H1 (cell line): Measurements from ENCODE around the gene GNAO1. TPM values are rescaled to one million over a fixed set of nuclear protein-coding genes. Genes with fewer than 3 reads are reported as not detected.

ENCODE experiments used
- BACH1 ChIP-seq: IDR thresholded peaks from 2 replicates; pipeline ENCODE4 v1.6.1; 2012; ENCODE audit warnings: low read length, improper control_type of control experiment
- BCL11A ChIP-seq, 2 experiments: IDR thresholded peaks; one replicate each; pipeline ENCODE4 v1.6.1; 2011; ENCODE audit warnings: low read depth in 2 of 2, low read length in 2 of 2, mild to moderate bottlenecking in 2 of 2
- CEBPB ChIP-seq: IDR thresholded peaks from 2 replicates; pipeline ENCODE4 v1.6.1; 2012; ENCODE audit warnings: low read depth, low read length
- CTBP2 ChIP-seq: IDR thresholded peaks from 2 replicates; pipeline ENCODE4 v1.7.0; 2011; ENCODE audit warnings: borderline replicate concordance, mild to moderate bottlenecking, moderate library complexity, mixed read lengths, low read length; ENCODE audit not compliant: insufficient read depth, insufficient read length
- EGR1 ChIP-seq: IDR thresholded peaks from 2 replicates; pipeline ENCODE4 v1.6.1; 2011; ENCODE audit warnings: low read depth, low read length, borderline replicate concordance
- EP300 ChIP-seq, 2 experiments: IDR thresholded peaks; 1 replicate in 1 of 2; 2 replicates in 1 of 2; pipeline ENCODE4 v1.6.1; 2011 to 2012; ENCODE audit warnings: low read depth in 2 of 2, low read length in 2 of 2, mild to moderate bottlenecking in 2 of 2, borderline replicate concordance in 1 of 2, inconsistent platforms in 1 of 2, moderate library complexity in 1 of 2
- FOSL1 ChIP-seq: IDR thresholded peaks from 2 replicates; pipeline ENCODE4 v1.6.1; 2011; ENCODE audit warnings: mild to moderate bottlenecking, low read depth, low read length, moderate library complexity; ENCODE audit not compliant: insufficient read depth
- GABPA ChIP-seq: IDR thresholded peaks from 2 replicates; pipeline ENCODE4 v1.6.1; 2011; ENCODE audit warnings: mild to moderate bottlenecking, low read length, moderate library complexity, borderline replicate concordance; ENCODE audit not compliant: insufficient read depth
- HDAC2 ChIP-seq, 2 experiments: fragments of 300-600 bp in 1 of 2; sonication (generic) in 1 of 2; IDR thresholded peaks; 2 replicates each; pipeline ENCODE4 v1.6.1; 2011 to 2012; ENCODE audit warnings: low read depth in 2 of 2, low read length in 2 of 2, mild to moderate bottlenecking in 2 of 2, moderate library complexity in 2 of 2, borderline replicate concordance in 1 of 2, inconsistent platforms in 1 of 2
- HDAC6 ChIP-seq: IDR thresholded peaks from one replicate; pipeline ENCODE4 v1.7.1; 2012; ENCODE audit warnings: low read depth, mild to moderate bottlenecking, inconsistent platforms, low read length, moderate library complexity
- NANOG ChIP-seq: IDR thresholded peaks from 2 replicates; pipeline ENCODE4 v1.6.1; 2011; ENCODE audit warnings: low read length, low read depth, mild to moderate bottlenecking, inconsistent platforms; ENCODE audit not compliant: insufficient read depth, poor library complexity, severe bottlenecking
- POU5F1 ChIP-seq: IDR thresholded peaks from 2 replicates; pipeline ENCODE4 v1.6.1; 2011; ENCODE audit warnings: low read depth, mild to moderate bottlenecking, low read length, moderate library complexity
- RAD21 ChIP-seq, 2 experiments: IDR thresholded peaks in 1 of 2; conservative IDR thresholded peaks in 1 of 2; 2 replicates each; pipeline ENCODE4 v1.6.1; 2011; ENCODE audit warnings: low read depth in 2 of 2, low read length in 2 of 2, improper control_type of control experiment in 1 of 2, inconsistent platforms in 1 of 2, mild to moderate bottlenecking in 1 of 2, moderate library complexity in 1 of 2
- RFX5 ChIP-seq: IDR thresholded peaks from 2 replicates; pipeline ENCODE4 v1.6.1; 2011; ENCODE audit warnings: low read depth, low read length, improper control_type of control experiment, borderline replicate concordance
- RXRA ChIP-seq: IDR thresholded peaks from 2 replicates; pipeline ENCODE4 v1.6.1; 2011; ENCODE audit warnings: low read depth, mild to moderate bottlenecking, low read length, moderate library complexity; ENCODE audit not compliant: insufficient read depth
- SP1 ChIP-seq: IDR thresholded peaks from 2 replicates; pipeline ENCODE4 v1.6.1; 2011; ENCODE audit warnings: low read depth, low read length
- SP4 ChIP-seq: IDR thresholded peaks from 2 replicates; pipeline ENCODE4 v1.6.1; 2012; ENCODE audit warnings: low read length, inconsistent platforms
- SRF ChIP-seq: IDR thresholded peaks from 2 replicates; pipeline ENCODE4 v1.6.1; 2011; ENCODE audit warnings: mild to moderate bottlenecking, low read depth, low read length, moderate library complexity
- TCF12 ChIP-seq: IDR thresholded peaks from 2 replicates; pipeline ENCODE4 v1.6.1; 2011; ENCODE audit warnings: low read depth, mild to moderate bottlenecking, low read length
- polyA plus RNA-seq, 7 experiments: library from polyadenylated mRNA; depleted of rRNA in 3 of 7; stranded (reverse) in 5 of 7; unstranded in 2 of 7; fragments of >200 nt in 5 of 7; fragments of 200-250 nt in 2 of 7; gene quantifications; 1 replicate in 5 of 7; 2 replicates in 1 of 7; 4 replicates in 1 of 7; pipeline versions ENCODE4 v1.2.1 to v1.2.3, GENCODE V29; 2011 to 2013; ENCODE audit warnings: missing spikeins in 2 of 7, mixed read lengths in 2 of 7
- total RNA-seq: library from RNA; stranded (reverse); fragmentation: NEBNext Ultra II Directional; extraction: Animal tissue kit (Norgen Biotek cat#: 25700); gene quantifications from 2 replicates; pipeline ENCODE4 v1.2.1, GENCODE V29; 2021
- TF ChIP-seq, protein P1 (sequence below): IDR thresholded peaks from 2 replicates; pipeline ENCODE4 v1.6.1; 2012; ENCODE audit warnings: inconsistent platforms
- TF ChIP-seq, protein P2 (sequence below): IDR thresholded peaks from 2 replicates; pipeline ENCODE4 v1.6.1; 2012; ENCODE audit warnings: inconsistent platforms

The GNAO1 gene
- total and polyA plus RNA-seq, 2 of the 8 experiments (the other 6 are each of a cell fraction or from before 2014, with no cell fraction given): 6.7 to 34.4 TPM

DNA sequence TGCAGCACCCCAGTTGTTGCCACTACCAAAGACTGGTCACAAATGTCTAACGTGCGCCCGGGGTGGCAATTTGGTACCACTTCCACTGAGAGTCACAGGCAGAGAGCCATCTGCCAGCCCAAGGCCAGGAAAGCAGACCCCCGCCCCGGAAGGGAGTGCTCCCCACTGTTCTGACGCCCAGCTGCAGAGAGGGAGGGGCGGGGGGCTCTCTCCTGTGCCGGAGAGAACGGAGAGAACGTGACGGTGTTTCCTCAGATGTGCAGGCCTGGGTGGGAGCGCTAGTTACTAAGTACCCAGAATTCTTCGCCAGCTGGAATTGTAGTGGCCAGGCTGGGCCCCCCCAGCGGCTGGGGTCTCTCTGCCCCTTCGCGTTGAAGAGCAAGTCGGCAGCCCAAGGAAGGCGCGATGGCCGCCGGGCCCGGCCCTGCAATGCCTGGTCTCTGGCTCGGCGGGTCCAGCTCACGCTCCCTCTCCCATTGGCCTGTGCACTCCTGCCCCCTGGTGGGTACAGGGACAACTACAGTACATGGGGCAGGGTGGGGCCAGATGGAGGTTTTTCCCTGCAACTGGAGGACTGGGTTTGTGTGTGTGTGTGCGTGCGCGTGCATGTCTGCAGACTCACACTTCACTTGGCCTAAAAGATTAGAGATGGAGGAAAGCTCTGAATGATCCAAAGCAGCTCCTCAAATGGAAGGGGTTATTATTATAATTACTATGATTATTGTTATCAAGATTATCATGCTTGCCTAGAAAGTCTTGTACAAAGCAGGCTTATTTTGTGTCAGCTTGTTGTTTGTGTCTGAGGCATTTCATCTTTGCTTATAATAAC is 126.9 kb downstream of the GNAO1 start (continued):
- TF ChIP-seq RFX5 (0 out of 2 replicates have a peak, but pooled peaks have one; percentile 12), HDAC6 (no peak), RXRA (no peak), GABPA (no peak), NANOG (no peak), SP1 (no peak), FOSL1 (no peak), BACH1 (no peak), TCF12 (no peak), SP4 (no peak), RAD21 (IDR thresholded peaks at IDR 0.05 in 1 of 2, conservative IDR thresholded peaks at IDR 0.05 in 1 of 2; ENCODE audit: low read depth in 2 of 2, low read length in 2 of 2) (peak; percentile 97), SRF (no peak), CTBP2 (no peak), EGR1 (no peak), EP300 (IDR thresholded peaks at IDR 0.05; ENCODE audit: borderline replicate concordance in 1 of 2, low read depth in 2 of 2, low read length in 2 of 2) (no peak), HDAC2 (IDR thresholded peaks at IDR 0.05; ENCODE audit: borderline replicate concordance in 1 of 2, low read depth in 2 of 2, low read length in 2 of 2) (no peak), POU5F1 (no peak), BCL11A (IDR thresholded peaks at IDR 0.05; ENCODE audit: low read depth in 2 of 2, low read length in 2 of 2) (no peak), CEBPB (no peak)
- TF ChIP-seq, protein P1, sequence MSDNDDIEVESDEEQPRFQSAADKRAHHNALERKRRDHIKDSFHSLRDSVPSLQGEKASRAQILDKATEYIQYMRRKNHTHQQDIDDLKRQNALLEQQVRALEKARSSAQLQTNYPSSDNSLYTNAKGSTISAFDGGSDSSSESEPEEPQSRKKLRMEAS: peak; percentile 70
- TF ChIP-seq, protein P2, sequence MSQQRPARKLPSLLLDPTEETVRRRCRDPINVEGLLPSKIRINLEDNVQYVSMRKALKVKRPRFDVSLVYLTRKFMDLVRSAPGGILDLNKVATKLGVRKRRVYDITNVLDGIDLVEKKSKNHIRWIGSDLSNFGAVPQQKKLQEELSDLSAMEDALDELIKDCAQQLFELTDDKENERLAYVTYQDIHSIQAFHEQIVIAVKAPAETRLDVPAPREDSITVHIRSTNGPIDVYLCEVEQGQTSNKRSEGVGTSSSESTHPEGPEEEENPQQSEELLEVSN: no peak
